ENCODE results near the gene KDM4B.

DNA sequence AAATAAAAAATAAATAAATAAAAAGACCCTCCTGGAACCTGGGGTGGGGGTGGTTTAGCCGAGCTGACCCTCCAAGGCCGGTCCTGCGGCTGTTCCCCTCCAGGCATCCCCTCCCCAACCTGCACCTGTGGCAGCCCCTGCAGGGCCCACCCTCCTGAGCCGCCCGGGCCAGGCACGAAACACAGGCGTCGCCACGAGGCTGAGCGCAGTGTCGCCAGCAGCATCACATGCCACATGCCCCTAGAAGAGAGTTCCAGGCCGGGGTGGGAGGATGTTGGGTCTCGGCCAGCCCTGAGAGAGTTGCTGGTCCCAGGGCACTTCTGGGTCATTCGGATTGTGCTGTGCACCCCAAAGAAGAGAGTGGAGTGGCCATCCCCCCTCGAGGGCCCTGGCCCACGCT, 82.0 kb downstream of the KDM4B start:
- no peak for TF ChIP-seq LEF1 (IDR thresholded peaks at IDR 0.05; ENCODE audit: borderline replicate concordance)
- no peak for TF ChIP-seq FOXM1 (IDR thresholded peaks at IDR 0.05; ENCODE audit: borderline replicate concordance)
- TF ChIP-seq FOXA1 (IDR thresholded peaks at IDR 0.05) = no peak
- TF ChIP-seq NFRKB (IDR thresholded peaks at IDR 0.05) = no peak
- TF ChIP-seq PKNOX1 (IDR thresholded peaks at IDR 0.05) = no peak
- no peak for TF ChIP-seq HDGF (IDR thresholded peaks at IDR 0.05; ENCODE audit: borderline replicate concordance)
- TF ChIP-seq FOXK2 (IDR thresholded peaks at IDR 0.05) = no peak
